Chondrocyte (in vitro differentiated cells): ENCODE measurements around the gene PPARG. TPM values are rescaled to one million over a fixed set of nuclear protein-coding genes. Genes with fewer than 3 reads are reported as not detected.
"Not testable (repeated sequence)": the region's sequence is repeated elsewhere in the genome, so short reads cannot be mapped to it uniquely, and the experiment has no call there.

ENCODE experiments used
- DNase-seq: peaks from one replicate; pipeline ENCODE4 v3.0.0; 2021; ENCODE audit warnings: mixed read lengths, low spot score
- H3K27ac Mint-ChIP-seq: one replicate; pipeline ENCODE4 v1.8.0; 2021; ENCODE audit warnings: mild to moderate bottlenecking, moderate library complexity, mixed read lengths; ENCODE audit not compliant: unreplicated experiment
- H3K27me3 Mint-ChIP-seq: 2 replicates; pipeline ENCODE4 v1.8.0; 2021; ENCODE audit warnings: low read depth, mixed read lengths
- H3K36me3 Mint-ChIP-seq: 2 replicates; pipeline ENCODE4 v1.8.0; 2021; ENCODE audit warnings: low read depth, mixed read lengths
- H3K4me1 Mint-ChIP-seq: 2 replicates; pipeline ENCODE4 v1.8.0; 2021; ENCODE audit warnings: low read depth, mild to moderate bottlenecking, mixed read lengths
- H3K4me3 Mint-ChIP-seq: one replicate; pipeline ENCODE4 v1.8.0; 2021; ENCODE audit warnings: mild to moderate bottlenecking, moderate library complexity, mixed read lengths; ENCODE audit not compliant: unreplicated experiment
- H3K9me3 Mint-ChIP-seq: 2 replicates; pipeline ENCODE4 v1.8.0; 2021; ENCODE audit warnings: low read depth, mixed read lengths
- CTCF ChIP-seq: fragments of 200-600 bp; sonication (generic); IDR thresholded peaks from 2 replicates; pipeline ENCODE4 v1.5.0; 2021; ENCODE audit warnings: antibody characterized with exemption, mild to moderate bottlenecking, moderate library complexity
- total RNA-seq: library from RNA; stranded (reverse); gene quantifications from 3 replicates; pipeline ENCODE4 v1.2.1, GENCODE V29; 2021

Gene PPARG
- total RNA-seq, 1 donor from 2014 or later = 9.2 TPM

DNA sequence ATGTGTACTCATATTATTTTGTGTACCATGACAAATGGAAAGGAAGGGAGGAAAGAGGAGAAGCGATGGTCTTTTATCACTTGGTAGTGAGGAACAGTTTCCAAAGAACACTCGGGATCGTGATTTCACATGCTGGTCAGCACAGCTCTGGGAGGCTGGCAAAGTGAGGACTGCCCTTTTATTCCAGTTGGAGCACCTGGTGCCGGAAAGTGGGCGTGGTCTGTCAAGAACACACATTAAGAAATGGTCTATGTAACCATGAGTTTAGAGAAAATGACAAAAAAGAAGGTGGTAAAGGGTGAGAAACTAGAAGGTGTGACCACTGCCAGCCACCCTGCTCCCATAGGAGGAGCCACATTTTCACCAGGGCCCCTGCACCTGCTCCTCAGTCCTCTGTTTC lies 188.4 kb downstream of the PPARG start:
- Mint-ChIP-seq H3K27me3 (no peaks in the 10 kb centered on the region), H3K9me3 (no peaks in the 10 kb centered on the region), H3K36me3 (no peaks in the 10 kb centered on the region), H3K4me1 (peaks cover 41% of the 10 kb centered on the region), H3K27ac (peak overlapping the region; percentile 81), H3K4me3 (no peak overlapping the region)
- TF ChIP-seq CTCF = no peak
- DNase-seq = no peak

- H3K27me3 Mint-ChIP-seq = no peaks in the 10 kb centered on the region
- H3K4me3 Mint-ChIP-seq = no peak overlapping the region
- DNase-seq = no peak
- no peaks in the 10 kb centered on the region for H3K36me3 Mint-ChIP-seq
- H3K4me1 Mint-ChIP-seq = peaks cover 38% of the 10 kb centered on the region
- H3K27ac Mint-ChIP-seq = no peak overlapping the region
- no peak for TF ChIP-seq CTCF
- H3K9me3 Mint-ChIP-seq = no peaks in the 10 kb centered on the region
Measured at GRCh38 chr3:12478326-12478725, 189.5 kb downstream of the PPARG start.

- H3K9me3 Mint-ChIP-seq, H3K4me3 Mint-ChIP-seq, H3K27me3 Mint-ChIP-seq, H3K27ac Mint-ChIP-seq, DNase-seq, H3K36me3 Mint-ChIP-seq: not testable (repeated sequence)
- H3K4me1 Mint-ChIP-seq = peaks cover 46% of the 10 kb centered on the region
Measured at GRCh38 chr3:12479198-12479597, 190.3 kb downstream of the PPARG start.

GRCh38 chr3:12479919-12480427 lies 191.1 kb downstream of the PPARG start:
- Mint-ChIP-seq H3K9me3 (no peaks in the 10 kb centered on the region), H3K27ac (no peak overlapping the region), H3K4me3 (no peak overlapping the region), H3K36me3 (no peaks in the 10 kb centered on the region), H3K27me3 (no peaks in the 10 kb centered on the region), H3K4me1 (peaks cover 51% of the 10 kb centered on the region)
- no peak for DNase-seq
- TF ChIP-seq CTCF = peak; percentile 97

DNA sequence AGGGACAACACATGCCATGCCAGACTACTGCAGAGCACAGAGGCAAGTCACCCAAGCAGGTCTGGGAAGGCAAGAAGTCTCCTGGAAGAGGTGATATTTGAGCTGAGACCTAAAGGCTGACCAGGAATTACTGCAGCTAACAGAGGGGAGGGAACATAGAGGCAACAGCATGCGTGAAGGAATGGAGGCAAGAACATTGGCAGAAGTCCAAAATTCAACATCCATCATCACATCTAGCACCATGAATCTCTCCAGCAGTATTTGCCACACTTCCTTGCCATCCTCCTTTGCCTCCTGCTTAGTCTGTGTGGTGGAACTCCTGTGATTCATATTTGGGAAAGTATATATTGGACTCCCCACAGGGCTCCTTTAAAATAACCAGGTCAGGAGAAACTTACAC lies 194.5 kb downstream of the PPARG start:
- no peaks in the 10 kb centered on the region for H3K36me3 Mint-ChIP-seq
- H3K27ac Mint-ChIP-seq = peak overlapping the region; percentile 85
- no peak for TF ChIP-seq CTCF
- peak overlapping the region; percentile 88 for H3K4me3 Mint-ChIP-seq
- no peak for DNase-seq
- H3K27me3 Mint-ChIP-seq = no peaks in the 10 kb centered on the region
- peaks cover 34% of the 10 kb centered on the region for H3K4me1 Mint-ChIP-seq
- no peaks in the 10 kb centered on the region for H3K9me3 Mint-ChIP-seq

DNA sequence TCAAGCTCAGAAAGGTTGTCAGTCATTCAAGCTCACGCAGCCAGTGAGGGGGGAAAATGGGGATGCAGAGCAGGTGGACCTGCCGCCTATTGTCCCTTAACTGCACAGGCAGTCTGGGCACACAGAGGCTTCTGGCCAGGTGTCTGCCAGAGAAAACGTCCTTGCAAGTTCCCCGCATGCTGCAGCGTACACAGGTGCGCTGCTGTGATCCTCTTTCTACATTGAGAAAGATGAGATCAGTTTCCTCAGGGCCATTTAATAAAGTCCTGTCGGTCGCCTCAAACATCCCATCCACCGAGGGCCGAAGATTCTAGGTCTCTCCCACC lies 195.0 kb downstream of the PPARG start:
- Mint-ChIP-seq H3K4me3 (peak overlapping the region; percentile 88), H3K27ac (peak overlapping the region; percentile 85), H3K4me1 (peaks cover 30% of the 10 kb centered on the region), H3K9me3 (no peaks in the 10 kb centered on the region), H3K36me3 (no peaks in the 10 kb centered on the region), H3K27me3 (no peaks in the 10 kb centered on the region)
- no peak for DNase-seq
- TF ChIP-seq CTCF = no peak
